B cell (primary cell): Measurements from ENCODE around the gene TEX51. TPM values are rescaled to one million over a fixed set of nuclear protein-coding genes. Genes with fewer than 3 reads are reported as not detected.

Experiments
- ATAC-seq: fragments of 200-7000 bp; cut with Tn5 transposase; one replicate; pipeline ENCODE4 v1.10.0; 2021; ENCODE audit warnings: low read depth, mild to moderate bottlenecking, moderate number of reproducible peaks, moderate library complexity
- CTCF ChIA-PET: fragments of 350-600 bp; sonication (Branson Sonifier 250); formaldehyde crosslinking; loops from one replicate; lab custom pipeline; 2021; ENCODE audit warnings: antibody characterized with exemption, inconsistent platforms; lab: Charles Lee
- POLR2A ChIA-PET: fragments of 350-600 bp; sonication (Branson Sonifier 250); formaldehyde crosslinking; loops from one replicate; lab custom pipeline; 2021; ENCODE audit warnings: antibody characterized with exemption; lab: Charles Lee
- DNase-seq: peaks from one replicate; pipeline ENCODE4 v3.0.0; 2013
- H2AFZ ChIP-seq: 2 replicates; pipeline ENCODE4 v1.6.1; 2012; ENCODE audit warnings: mild to moderate bottlenecking, low read depth, low read length; ENCODE audit not compliant: insufficient read depth, poor library complexity, severe bottlenecking
- H3K27ac ChIP-seq, 2 donors: 1 replicate in 1 of 2; 2 replicates in 1 of 2; pipeline ENCODE4 v1.5.1; 2012 to 2013; ENCODE audit warnings: low read length in 2 of 2, mild to moderate bottlenecking in 2 of 2, moderate library complexity in 1 of 2
- H3K27me3 ChIP-seq, 4 experiments: fragments of 200-600 bp in 1 of 4; sonication (generic) in 1 of 4; replicated peaks in 1 of 4; 1 replicate in 2 of 4; 2 replicates in 2 of 4; pipeline versions ENCODE4 v1.6.1 to v1.7.0; 2013 to 2016; ENCODE audit warnings: low read length in 3 of 4, mild to moderate bottlenecking in 2 of 4, mixed read lengths in 1 of 4, moderate library complexity in 1 of 4; ENCODE audit not compliant: insufficient read depth in 4 of 4, control insufficient read depth in 3 of 4; ENCODE audit errors: control extremely low read depth in 1 of 4
- H3K36me3 ChIP-seq, 2 experiments: replicated peaks in 1 of 2; 1 replicate in 1 of 2; 2 replicates in 1 of 2; pipeline versions ENCODE4 v1.6.1 to v1.7.1; 2013; ENCODE audit warnings: low read length in 1 of 2; ENCODE audit not compliant: insufficient read depth in 2 of 2, control insufficient read depth in 1 of 2; ENCODE audit errors: control extremely low read depth in 1 of 2, extremely low read depth in 1 of 2
- H3K4me1 ChIP-seq, 2 donors: fragments of 200-600 bp in 1 of 2; sonication (generic) in 1 of 2; 1 replicate in 1 of 2; 2 replicates in 1 of 2; pipeline versions ENCODE4 v1.5.1 to v1.6.1; 2013 to 2017; ENCODE audit warnings: low read length in 2 of 2; ENCODE audit not compliant: control insufficient read depth in 2 of 2, insufficient read depth in 2 of 2
- H3K4me2 ChIP-seq: replicated peaks from 2 replicates; pipeline ENCODE3; 2012; ENCODE audit warnings: mild to moderate bottlenecking, low read depth, low read length; ENCODE audit not compliant: poor library complexity, severe bottlenecking
- H3K4me3 ChIP-seq, 5 experiments: fragments of 200-600 bp in 1 of 5; sonication (generic) in 1 of 5; 1 replicate in 3 of 5; 2 replicates in 2 of 5; pipeline versions ENCODE4 v1.5.1 to v1.7.0; 2011 to 2016; ENCODE audit warnings: low read length in 4 of 5, mild to moderate bottlenecking in 4 of 5, low read depth in 2 of 5, control low read depth in 1 of 5, moderate library complexity in 1 of 5; ENCODE audit not compliant: insufficient read depth in 1 of 5; ENCODE audit errors: control extremely low read depth in 1 of 5, extremely low read depth in 1 of 5
- H3K79me2 ChIP-seq: fragments of 200-600 bp; sonication (generic); one replicate; pipeline ENCODE4 v1.6.0; 2016; ENCODE audit warnings: low read length; ENCODE audit not compliant: control insufficient read depth, insufficient read depth
- H3K9ac ChIP-seq: fragments of 200-600 bp; sonication (generic); 2 replicates; pipeline ENCODE4 v1.6.1; 2017; ENCODE audit warnings: mild to moderate bottlenecking, low read length, moderate library complexity
- H3K9me3 ChIP-seq, 3 donors: one replicate each; pipeline versions ENCODE4 v1.6.1 to v1.7.1; 2013; ENCODE audit warnings: low read length in 2 of 3; ENCODE audit not compliant: control insufficient read depth in 2 of 3, insufficient read depth in 1 of 3; ENCODE audit errors: control extremely low read depth in 1 of 3
- H4K20me1 ChIP-seq: 2 replicates; pipeline ENCODE4 v1.6.0; 2012; ENCODE audit warnings: mild to moderate bottlenecking, low read length; ENCODE audit not compliant: insufficient read depth, control insufficient read depth, poor library complexity, severe bottlenecking
- H3K27ac Mint-ChIP-seq: one replicate; pipeline ENCODE4 v1.8.0; 2021; ENCODE audit warnings: mixed read lengths
- H3K27me3 Mint-ChIP-seq: one replicate; pipeline ENCODE4 v1.8.0; 2021; ENCODE audit warnings: mixed read lengths
- H3K4me1 Mint-ChIP-seq: one replicate; pipeline ENCODE4 v1.8.0; 2021; ENCODE audit warnings: mixed read lengths
- H3K4me3 Mint-ChIP-seq: one replicate; pipeline ENCODE4 v1.8.0; 2021; ENCODE audit warnings: mixed read lengths
- H3K9me3 Mint-ChIP-seq: one replicate; pipeline ENCODE4 v1.8.0; 2022; ENCODE audit warnings: mixed read lengths; ENCODE audit not compliant: insufficient read depth
- EZH2 ChIP-seq: IDR thresholded peaks from 2 replicates; pipeline ENCODE4 v1.6.1; 2012; ENCODE audit warnings: borderline replicate concordance, low read depth, mild to moderate bottlenecking, moderate library complexity, low read length; ENCODE audit not compliant: insufficient read depth, poor library complexity, severe bottlenecking
- WGBS: methylation state at CpG from one replicate; pipeline ENCODE4 v1.1.5; 2013; ENCODE audit warnings: missing lambda C conversion rate; ENCODE audit not compliant: insufficient coverage; 5-methylcytosine and 5-hydroxymethylcytosine counted together
- intact Hi-C: fragments of 100-400 bp; cut with micrococcal nuclease; formaldehyde crosslinking; loops from one replicate; pipeline ENCODE4 v1.10.0; 2022
- polyA plus RNA-seq: library from polyadenylated mRNA; depleted of rRNA; stranded (reverse); fragments of >200 nt; gene quantifications from 2 replicates; pipeline ENCODE4 v1.2.3, GENCODE V29; 2012
- total RNA-seq, 2 donors: library from RNA; stranded (reverse); fragments of 120-200 nt in 1 of 2; gene quantifications; 1 replicate in 1 of 2; 2 replicates in 1 of 2; pipeline versions ENCODE4 v1.2.3 to v1.2.4, GENCODE V29; 2013 to 2022
- TF ChIP-seq, protein P1 (sequence below): fragments of 200-600 bp; IDR thresholded peaks from one replicate; pipeline ENCODE4 v1.8.0; 2022; ENCODE audit warnings: antibody characterized with exemption, mild to moderate bottlenecking

TEX51 gene
- total and polyA plus RNA-seq, 2 donors (not counting 1 experiment from before 2014, with no cell fraction given): not detected

DNA sequence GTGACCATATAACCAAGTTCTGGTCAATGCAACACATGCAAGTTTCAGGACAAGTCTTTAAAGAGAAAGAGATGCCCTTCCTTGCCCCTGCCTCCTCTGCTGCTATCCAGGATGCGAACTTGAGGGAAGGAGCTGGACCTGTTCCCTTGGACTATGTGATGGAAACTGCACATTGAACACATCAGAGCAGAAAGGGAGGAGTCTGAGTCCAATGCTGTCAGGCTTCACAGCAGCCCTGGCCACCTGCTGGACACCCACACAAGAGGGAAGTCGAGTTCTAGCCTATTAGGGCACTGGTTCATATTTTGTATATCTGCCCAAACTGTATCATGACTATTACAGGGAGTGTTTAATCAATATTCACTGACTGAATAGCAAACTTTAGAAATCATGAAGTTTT is 38.3 kb upstream of the TEX51 start:
- ChIA-PET POLR2A (no interaction called here), CTCF (no interaction called here)
- TF ChIP-seq EZH2: no peak
- TF ChIP-seq, protein P1, sequence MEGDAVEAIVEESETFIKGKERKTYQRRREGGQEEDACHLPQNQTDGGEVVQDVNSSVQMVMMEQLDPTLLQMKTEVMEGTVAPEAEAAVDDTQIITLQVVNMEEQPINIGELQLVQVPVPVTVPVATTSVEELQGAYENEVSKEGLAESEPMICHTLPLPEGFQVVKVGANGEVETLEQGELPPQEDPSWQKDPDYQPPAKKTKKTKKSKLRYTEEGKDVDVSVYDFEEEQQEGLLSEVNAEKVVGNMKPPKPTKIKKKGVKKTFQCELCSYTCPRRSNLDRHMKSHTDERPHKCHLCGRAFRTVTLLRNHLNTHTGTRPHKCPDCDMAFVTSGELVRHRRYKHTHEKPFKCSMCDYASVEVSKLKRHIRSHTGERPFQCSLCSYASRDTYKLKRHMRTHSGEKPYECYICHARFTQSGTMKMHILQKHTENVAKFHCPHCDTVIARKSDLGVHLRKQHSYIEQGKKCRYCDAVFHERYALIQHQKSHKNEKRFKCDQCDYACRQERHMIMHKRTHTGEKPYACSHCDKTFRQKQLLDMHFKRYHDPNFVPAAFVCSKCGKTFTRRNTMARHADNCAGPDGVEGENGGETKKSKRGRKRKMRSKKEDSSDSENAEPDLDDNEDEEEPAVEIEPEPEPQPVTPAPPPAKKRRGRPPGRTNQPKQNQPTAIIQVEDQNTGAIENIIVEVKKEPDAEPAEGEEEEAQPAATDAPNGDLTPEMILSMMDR: no peak
- ATAC-seq (no peak), DNase-seq (no peak)
- Histone ChIP-seq H3K27ac (no peak overlapping the region), H3K4me2 (no peak overlapping the region), H3K9ac (no peak overlapping the region), H3K79me2 (no peaks in the 10 kb centered on the region), H3K4me3 (no peak overlapping the region), H3K27me3 (peaks cover 0 to 4% (median 0%) of the 10 kb centered on the region in 4 experiments), H3K36me3 (no peaks in the 10 kb centered on the region), H3K9me3 (peaks cover 0 to 9% (median 0%) of the 10 kb centered on the region in 3 donors), H3K4me1 (peaks cover 0 to 6% of the 10 kb centered on the region in 2 donors), H4K20me1 (no peaks in the 10 kb centered on the region), H2AFZ (no peak overlapping the region)
- no peaks in the 10 kb centered on the region for H3K9me3 Mint-ChIP-seq
- H3K27me3 Mint-ChIP-seq: peaks cover 33% of the 10 kb centered on the region
- intact Hi-C loops: no loop called here
- no peaks in the 10 kb centered on the region for H3K4me1 Mint-ChIP-seq
- WGBS: 100% methylated on average over 1 of the region's 2 CpGs
- H3K27ac Mint-ChIP-seq: no peak overlapping the region
- no peak overlapping the region for H3K4me3 Mint-ChIP-seq

DNA sequence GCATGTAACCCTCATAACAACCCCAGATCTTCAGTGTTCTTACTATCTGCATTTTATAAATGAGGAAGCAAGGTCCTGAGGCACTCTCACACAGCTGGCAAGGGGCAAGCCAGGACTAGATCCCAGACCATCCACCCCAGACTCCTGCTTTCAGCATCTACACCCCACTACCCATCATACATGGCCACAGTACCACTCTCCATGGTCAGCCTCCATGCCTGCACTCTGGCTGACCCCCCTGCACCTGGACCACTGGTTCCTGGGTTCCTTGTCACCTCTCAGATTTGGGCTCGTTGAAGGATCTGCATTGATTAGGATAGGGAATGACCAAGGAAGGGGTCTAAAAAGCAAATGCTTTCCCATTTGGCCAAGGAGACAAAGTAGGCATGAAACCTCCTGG is 36.0 kb upstream of the TEX51 start:
- Mint-ChIP-seq H3K27me3 (peaks cover 45% of the 10 kb centered on the region), H3K9me3 (no peaks in the 10 kb centered on the region), H3K4me3 (no peak overlapping the region), H3K27ac (no peak overlapping the region), H3K4me1 (no peaks in the 10 kb centered on the region)
- ATAC-seq (no peak), DNase-seq (no peak)
- H3K36me3 ChIP-seq: no peaks in the 10 kb centered on the region
- no peaks in the 10 kb centered on the region for H3K79me2 ChIP-seq
- H3K4me3 ChIP-seq: no peak overlapping the region
- WGBS: 100% methylated on average over 1 of the region's 1 CpG
- H4K20me1 ChIP-seq: no peaks in the 10 kb centered on the region
- no peak overlapping the region for H3K4me2 ChIP-seq
- H3K27me3 ChIP-seq: peaks cover 0 to 4% (median 0%) of the 10 kb centered on the region in 4 experiments
- no peak overlapping the region for H2AFZ ChIP-seq
- no peak overlapping the region for H3K27ac ChIP-seq
- TF ChIP-seq, protein P1: no peak
- TF ChIP-seq EZH2: no peak
- H3K9me3 ChIP-seq: peaks cover 0 to 15% (median 4%) of the 10 kb centered on the region in 3 donors
- no peak overlapping the region for H3K9ac ChIP-seq
- ChIA-PET POLR2A (no interaction called here), CTCF (no interaction called here)
- H3K4me1 ChIP-seq: peaks cover 0 to 6% of the 10 kb centered on the region in 2 donors
- intact Hi-C loops: no loop called here
